Hematopoietic multipotent progenitor cell (in vitro differentiated cells): ENCODE data around the gene RPL15. TPM values are rescaled to one million over a fixed set of nuclear protein-coding genes. Genes with fewer than 3 reads are reported as not detected.

Experiments
- DNase-seq, 3 donors: peaks; one replicate each; pipeline ENCODE4 v3.0.0-alpha.2; 2011 to 2015; ENCODE audit warnings: low read depth in 2 of 3, low spot score in 2 of 3
- total RNA-seq: library from RNA; depleted of rRNA; stranded (reverse); fragments of >200 nt; gene quantifications from one replicate; pipeline ENCODE4 v1.2.3, GENCODE V29; 2012

RPL15 gene
- total RNA-seq, 1 donor: 6,485 TPM

DNA sequence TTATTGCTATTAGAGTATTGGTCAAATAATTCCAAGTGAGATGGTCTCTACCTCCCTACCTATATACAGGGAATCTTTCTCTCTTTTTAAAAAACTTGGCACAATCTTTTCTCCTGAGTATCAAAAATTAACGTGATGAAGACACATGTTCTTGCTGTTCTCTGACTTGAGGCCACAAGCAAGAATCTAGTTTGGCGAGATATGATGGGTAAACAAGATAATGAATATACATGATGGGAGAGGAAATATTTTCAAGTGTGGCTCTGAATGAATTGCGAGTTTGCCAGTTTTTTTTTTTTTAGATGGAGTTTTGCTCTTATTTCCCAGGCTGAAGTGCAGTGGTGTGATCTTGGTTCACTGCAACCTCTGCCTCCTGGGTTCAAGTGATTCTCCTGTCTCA lies 39.8 kb downstream of the RPL15 start:
- no peak for DNase-seq

DNA sequence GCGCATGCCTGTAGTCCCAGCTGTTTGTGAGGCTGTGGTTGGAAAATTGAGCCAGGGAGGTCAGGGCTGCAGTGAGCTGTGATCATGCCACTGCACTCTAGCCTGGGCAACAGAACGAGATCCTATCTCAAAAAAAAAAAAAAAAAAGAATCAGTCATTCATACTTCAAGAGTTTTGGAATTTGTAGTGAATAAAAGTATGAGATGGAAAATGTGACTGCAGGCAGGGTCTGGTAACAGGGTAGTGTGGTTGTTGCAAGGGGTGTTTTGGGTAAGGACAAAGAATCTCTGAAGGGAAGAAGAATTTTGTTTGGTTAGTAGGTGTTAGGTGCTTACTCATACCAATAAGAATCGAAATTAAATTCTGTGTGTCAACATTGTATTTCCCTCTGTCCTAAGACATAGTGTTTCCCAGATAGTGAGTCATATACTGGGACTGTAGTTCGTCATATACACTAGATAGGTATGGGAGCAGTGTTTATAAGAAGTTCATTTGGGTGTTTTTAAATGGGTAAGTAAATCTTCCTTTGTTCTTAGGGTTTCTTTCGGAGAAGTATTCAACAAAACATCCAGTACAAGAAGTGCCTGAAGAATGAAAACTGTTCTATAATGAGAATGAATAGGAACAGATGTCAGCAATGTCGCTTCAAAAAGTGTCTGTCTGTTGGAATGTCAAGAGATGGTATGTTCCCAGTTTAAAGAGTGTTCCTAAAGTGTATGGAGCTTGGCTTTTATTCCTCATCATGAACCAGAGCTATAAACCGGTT lies 42.4 kb downstream of the RPL15 start:
- no peak for DNase-seq

DNA sequence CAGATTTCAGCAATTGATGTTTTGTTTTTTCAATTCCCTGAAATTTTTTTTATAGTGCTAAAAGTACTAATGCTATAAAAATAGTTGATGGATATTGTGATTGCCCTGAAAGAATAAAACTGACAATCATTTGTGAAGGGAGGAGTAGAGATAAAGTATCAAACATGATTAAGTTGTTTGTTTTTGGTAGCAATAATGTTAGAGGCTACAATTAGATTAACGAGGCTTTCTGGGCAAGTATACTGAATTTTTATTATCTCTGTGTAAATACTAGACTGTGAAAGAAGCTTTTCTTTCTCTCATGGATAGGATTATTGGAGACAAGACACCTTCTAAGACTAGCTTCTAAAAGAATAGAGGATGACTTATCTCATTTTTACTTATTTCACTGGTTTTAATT lies 43.7 kb downstream of the RPL15 start:
- no peak for DNase-seq

DNA sequence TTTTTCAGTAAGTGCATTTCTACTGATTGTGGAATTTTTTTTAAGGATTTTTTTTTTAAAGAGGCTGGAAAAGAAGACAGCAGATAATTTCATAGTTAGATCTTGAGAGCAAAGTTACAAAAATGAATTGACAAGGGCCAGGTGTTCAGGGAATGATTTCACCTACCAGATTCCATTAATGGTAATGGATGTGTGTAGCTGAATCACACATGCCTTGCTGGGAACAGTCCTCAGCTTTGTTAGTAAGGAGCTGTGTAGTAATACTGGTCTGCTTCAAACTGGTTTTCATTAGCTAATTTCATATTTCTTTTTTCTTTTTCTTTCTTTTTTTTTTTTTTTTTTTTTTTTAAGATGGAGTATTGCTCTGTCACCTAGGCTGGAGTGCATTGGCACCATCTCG lies 44.1 kb downstream of the RPL15 start:
- no peak for DNase-seq

DNA sequence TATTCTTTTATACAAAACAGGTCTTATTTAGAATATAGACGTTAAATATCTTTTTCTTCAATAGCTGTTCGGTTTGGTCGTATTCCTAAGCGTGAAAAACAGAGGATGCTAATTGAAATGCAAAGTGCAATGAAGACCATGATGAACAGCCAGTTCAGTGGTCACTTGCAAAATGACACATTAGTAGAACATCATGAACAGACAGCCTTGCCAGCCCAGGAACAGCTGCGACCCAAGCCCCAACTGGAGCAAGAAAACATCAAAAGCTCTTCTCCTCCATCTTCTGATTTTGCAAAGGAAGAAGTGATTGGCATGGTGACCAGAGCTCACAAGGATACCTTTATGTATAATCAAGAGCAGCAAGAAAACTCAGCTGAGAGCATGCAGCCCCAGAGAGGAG lies 45.0 kb downstream of the RPL15 start:
- DNase-seq: no peak

DNA sequence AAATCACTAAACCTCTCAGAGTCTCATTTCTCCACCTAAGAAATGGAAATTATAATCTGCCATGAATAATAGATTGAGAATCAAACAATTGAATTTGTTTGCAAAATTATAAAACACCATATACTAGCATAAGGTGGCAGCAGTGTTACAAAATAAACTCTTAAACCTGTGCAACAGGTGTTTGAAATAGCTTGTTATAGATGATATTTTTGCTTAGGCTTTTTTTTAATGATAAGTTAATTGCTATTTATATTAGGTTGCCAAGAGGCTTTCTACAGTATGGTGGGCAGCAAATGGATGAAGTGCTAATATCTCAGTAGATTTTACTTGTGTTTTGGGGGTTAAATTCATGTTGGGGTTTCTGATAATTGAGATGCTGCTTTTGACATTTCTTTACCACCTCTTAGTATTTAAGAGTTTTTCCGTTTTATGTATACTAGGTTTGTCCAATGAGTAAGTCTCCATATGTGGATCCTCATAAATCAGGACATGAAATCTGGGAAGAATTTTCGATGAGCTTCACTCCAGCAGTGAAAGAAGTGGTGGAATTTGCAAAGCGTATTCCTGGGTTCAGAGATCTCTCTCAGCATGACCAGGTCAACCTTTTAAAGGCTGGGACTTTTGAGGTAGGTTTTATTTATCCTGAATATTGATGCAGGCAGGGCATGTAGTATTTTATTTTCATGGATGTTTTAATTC lies 47.8 kb downstream of the RPL15 start:
- DNase-seq: no peak

DNA sequence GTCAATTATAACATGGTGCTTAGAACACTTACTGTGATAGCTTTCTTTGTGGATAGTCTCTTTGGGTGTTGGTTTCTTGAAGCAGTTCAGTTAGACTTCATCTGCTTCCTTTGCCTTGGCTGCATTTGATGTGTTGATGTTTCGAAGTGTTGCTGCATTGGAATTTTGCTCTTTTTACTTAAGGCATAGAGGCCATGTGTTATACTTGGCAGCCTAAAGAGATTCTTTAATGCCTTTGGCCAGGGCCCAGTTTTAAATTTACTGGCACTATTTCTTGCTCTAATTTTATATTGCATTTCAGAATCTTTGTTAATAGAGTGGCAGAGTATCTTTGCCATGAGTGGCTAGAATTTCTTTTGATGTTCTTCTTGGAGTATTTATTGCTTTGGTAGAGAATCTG lies 49.4 kb downstream of the RPL15 start:
- no peak for DNase-seq

DNA sequence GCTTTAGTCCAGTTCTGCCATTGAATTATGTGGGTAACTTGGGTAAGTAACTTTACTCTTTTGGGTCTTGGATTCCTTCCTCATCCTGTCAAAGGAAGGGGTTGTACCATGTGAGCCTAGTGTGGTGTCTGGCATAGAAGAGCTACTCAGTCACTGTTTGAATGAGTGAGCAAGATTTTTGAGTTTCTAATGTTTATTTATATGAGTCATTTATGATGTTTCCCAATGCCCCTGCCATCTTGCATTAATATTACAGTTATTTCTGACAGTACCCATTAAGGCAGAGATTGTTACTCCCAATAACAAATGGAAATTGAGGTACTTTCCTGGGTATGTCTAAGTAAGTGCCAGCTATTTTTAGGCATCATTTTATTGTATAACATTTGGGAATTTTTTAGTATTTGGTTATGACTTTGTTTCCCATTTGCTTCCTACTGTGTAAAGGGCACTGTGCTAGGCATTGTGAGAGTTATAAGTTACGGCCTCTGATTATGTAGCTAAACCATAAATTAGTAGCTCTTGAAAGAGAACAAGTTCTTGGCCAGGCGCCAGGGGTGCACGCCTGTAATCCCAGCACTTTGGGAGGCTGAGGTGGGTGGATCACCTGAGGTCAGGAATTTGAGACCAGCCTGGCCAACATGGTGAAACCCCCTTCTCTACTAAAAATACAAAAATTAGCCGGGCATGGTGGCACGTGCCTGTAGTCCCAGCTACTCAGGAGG lies 51.7 kb downstream of the RPL15 start:
- no peak for DNase-seq

DNA sequence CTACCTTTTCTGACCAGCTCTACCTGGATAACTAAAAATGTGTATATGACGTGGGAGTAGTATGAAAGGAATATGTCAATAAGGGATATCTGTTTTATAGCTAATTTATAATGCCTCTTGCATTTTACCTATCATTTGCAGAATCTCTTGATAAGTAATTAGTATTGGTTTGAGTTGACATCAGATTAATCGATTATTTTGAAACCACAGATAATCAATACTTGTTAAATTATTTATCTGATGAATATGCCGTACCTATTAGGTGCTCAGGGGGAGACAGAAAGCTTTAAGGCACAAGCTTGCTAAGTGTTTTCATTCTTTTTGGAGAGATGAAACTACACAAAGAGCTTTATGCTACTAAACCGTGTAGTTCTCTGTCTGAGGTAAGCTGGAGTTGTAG lies 52.5 kb downstream of the RPL15 start:
- no peak for DNase-seq

Other genes starting within 250 kb of the RPL15 start
- gene UBE2E1, start 111.2 kb upstream of the RPL15 start, total RNA-seq: 44.2 TPM
- gene NKIRAS1, start 142 bp upstream of the RPL15 start, total RNA-seq: 2.7 TPM
- 10.8 TPM for gene NR1D2, start 28.2 kb downstream of the RPL15 start, total RNA-seq